GM12875 (cell line): Measurements from ENCODE around the gene MAST1.
"Not testable (repeated sequence)": the region's sequence is repeated elsewhere in the genome, so short reads cannot be mapped to it uniquely, and the experiment has no call there.

ENCODE experiments used
- H3K4me3 ChIP-seq: one replicate; pipeline ENCODE4 v1.5.1; 2011; ENCODE audit warnings: low read depth, low read length, control low read depth
- CTCF ChIP-seq: IDR thresholded peaks from 2 replicates; pipeline ENCODE4 v1.5.1; 2011; ENCODE audit warnings: low read depth, mild to moderate bottlenecking, control low read depth, inconsistent platforms, low read length, moderate library complexity, borderline replicate concordance; ENCODE audit not compliant: insufficient read depth

Gene MAST1

DNA sequence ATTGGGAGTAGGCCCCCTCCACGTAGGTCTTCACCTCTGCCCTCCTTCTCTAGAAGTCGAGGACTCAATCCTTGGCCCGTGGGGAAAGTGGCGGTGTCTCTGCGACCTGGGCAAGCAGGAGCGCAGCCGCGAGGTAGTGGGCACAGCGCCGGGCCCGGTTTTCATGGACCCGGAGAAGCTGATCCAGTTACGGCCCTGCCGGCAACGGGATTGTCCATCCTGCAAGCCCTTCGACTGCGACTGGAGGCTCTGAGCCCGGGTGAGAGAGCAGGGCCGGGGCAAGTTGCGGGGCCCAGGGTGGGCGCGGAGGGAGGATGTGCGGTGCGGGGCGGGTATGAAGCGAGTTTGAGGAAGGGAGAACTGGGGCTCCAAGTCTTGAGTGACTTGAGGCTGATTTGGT lies 34.3 kb upstream of the MAST1 start:
- no peak overlapping the region for H3K4me3 ChIP-seq
- no peak for TF ChIP-seq CTCF

GRCh38 chr19:12806242-12807081 lies 31.9 kb upstream of the MAST1 start, which contains the start of gene RNASEH2A:
TSS of gene RNASEH2A (plus strand) at chr19:12806584. CDS start at chr19:12806674, 90 bp downstream.
- peak within 1 kb of the TSS; percentile 86 for H3K4me3 ChIP-seq
- no peak for TF ChIP-seq CTCF

GRCh38 chr19:12815088-12815487 lies 23.2 kb upstream of the MAST1 start:
- no peak overlapping the region for H3K4me3 ChIP-seq
- TF ChIP-seq CTCF: no peak

DNA sequence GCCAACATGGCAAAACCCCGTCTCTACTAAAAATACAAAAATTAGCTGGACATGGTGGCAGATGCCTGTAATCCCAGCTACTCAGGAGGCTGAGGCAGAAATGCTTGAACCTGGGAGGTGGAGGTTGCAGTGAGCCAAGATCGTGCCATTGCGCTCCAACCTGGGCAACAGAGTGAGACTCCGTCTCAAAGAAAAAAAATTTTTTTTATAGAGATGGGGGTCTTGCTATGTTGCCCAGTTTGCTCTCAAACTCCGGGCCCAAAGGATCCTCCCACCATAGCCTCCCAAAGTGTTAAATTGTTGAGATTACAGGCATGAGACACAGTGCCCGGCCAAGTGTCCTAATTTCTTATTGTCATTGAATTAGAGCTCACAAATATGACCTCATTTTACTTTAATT lies 21.1 kb upstream of the MAST1 start:
- H3K4me3 ChIP-seq: not testable (repeated sequence)

DNA sequence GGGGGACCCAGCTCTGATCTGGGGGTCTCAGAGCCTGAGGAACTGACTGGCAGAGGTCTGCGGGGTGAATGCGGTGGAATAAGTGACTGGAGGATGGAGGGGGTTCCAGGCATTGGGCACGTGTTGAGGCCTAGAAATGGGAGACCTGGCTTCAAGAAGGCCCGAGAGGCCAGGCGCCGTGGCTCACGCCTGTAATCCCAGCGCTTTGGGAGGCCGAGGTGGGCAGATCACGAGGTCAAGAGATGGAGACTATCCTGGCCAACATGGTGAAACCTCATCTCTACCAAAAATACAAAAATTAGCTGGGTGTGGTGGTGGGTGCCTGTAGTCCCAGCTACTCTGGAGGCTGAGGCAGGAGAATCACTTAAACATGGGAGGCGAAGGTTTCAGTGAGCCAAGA lies 20.5 kb upstream of the MAST1 start:
- not testable (repeated sequence) for H3K4me3 ChIP-seq

- TF ChIP-seq CTCF: no peak
- H3K4me3 ChIP-seq: no peak overlapping the region
Observed at GRCh38 chr19:12821761-12822160, 16.6 kb upstream of the MAST1 start.

DNA sequence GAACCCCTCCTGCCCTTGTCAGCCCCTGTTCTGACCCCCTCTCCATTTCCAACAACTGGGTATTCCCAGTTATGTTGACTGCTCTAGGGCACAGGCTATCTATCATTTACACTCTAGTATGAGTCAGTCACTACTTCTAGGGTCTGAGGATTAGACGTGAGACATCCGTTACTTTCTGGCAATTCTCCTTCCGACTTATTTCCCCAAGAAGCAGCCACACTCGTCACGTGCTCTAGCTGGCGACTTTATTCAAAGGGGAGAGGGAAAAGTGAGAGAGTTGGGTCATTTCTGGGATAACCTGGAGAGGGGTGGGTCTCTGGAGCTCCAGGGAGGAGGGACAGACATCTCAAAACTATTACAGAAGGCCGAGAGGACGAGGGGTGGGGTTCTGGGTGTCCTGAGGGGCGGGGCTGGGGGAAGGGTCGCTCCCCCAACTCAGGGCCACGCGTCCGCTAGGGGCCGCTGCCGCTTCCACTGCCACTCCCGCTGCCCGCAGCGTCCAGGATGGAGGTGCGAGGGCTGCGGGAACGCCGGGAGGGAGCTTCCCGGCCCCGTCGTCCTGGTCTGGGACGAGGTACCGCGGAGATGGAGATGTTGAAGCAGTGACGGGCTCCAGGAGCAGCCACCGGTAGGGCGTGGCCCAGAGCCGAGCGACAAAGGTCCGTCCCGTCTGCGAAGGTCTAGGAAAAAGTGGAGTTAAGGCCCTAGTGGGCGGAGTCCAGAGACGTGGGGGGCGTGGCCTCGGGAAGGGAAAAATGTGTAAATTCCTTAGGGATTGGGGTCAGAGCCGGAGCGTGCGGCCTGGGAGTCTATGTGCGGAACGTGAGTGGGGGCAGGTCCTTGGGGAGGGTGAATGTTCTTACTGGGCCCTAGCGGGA lies 12.8 kb upstream of the MAST1 start:
- TF ChIP-seq CTCF: peak; percentile 45; the same call in 1 of the 2 replicates
- no peak overlapping the region for H3K4me3 ChIP-seq

- TF ChIP-seq CTCF: no peak
- no peak overlapping the region for H3K4me3 ChIP-seq
Observed at GRCh38 chr19:12828494-12828893, 9.8 kb upstream of the MAST1 start.
